ENCODE data around the gene UVRAG.
A peak's percentile ranks its signal among the peaks of the same experiment; 100 is the strongest.

UVRAG gene

DNA sequence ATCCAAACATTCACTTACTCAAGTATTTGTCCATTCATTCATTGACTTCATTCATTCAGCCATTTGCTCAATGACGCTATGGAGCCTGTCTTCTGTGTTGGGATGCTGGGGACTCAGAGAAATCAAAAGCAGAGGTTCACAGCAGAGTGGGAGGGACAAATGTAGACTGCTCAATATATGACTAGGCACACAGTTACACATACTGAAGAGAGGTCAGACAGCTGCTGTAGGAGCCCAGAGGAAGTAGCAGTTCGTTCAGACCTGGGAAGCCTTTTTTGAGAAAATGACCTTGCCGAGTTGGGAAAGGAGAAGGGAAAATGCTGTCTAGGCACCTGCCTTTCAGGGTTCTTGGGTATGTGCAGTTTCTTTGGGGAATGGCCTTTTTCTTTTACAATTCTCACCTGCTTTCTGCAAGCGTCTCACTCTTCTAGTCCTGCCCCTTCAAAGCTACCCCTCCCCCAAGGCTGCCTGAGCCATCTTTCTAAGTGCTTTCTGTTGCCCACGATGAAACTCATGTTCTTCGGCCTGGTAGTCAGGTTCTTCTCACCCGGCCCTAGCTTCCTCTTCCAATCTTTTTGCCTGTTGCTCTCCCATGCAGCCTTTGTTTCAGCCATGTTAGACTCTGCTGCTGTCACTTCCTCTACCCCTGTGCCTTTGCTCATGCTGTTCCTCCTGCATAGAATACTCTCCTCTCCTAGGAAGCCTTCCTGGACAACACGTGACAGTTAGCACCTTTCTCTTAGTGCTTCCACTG, 4.2 kb upstream of the UVRAG start:
- no peak for DNase-seq

DNA sequence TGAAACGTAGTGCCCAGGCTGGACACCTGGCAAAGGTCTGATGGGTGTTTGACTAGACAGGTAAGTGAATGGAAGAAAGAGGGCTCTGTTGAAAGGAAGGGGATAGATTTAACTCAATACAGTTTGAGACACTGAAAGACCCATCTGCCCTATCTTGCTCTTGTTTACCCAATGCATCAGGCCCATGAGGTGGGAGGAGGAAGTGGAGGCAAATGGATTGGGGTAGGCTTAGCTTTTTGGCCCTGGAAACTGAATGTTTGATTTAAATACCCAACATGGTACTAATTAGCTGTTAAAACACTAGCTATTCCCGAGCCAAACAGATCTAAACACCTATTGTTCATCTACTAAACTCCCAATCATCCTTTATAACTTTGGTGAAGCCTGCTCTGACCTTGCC, 3.5 kb upstream of the UVRAG start:
- DNase-seq: no peak

DNA sequence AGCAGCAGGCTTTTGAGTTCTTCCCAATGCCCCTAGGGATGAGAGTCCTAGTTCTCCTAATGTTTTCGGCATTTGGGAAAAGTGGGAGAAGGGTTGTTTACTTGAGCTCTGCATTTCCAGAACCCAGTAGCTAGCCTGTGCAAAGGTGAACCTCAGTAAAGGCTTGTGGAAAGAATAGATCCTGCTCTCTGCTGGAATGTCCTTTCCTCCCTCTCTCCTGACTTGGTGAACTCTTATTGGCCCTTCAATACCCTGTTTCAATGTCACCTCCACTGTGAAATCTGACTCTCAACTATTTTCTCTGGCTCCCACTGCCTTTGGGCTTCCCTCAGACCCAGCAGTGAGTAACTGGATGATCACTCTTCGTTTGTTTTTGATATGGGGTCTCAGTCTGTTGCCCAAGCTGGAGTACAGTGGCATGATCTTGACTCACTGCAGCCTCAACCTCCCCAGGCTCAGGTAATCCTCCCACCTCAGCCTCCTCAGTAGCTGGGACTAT, 2.4 kb upstream of the UVRAG start:
- DNase-seq: no peak

DNA sequence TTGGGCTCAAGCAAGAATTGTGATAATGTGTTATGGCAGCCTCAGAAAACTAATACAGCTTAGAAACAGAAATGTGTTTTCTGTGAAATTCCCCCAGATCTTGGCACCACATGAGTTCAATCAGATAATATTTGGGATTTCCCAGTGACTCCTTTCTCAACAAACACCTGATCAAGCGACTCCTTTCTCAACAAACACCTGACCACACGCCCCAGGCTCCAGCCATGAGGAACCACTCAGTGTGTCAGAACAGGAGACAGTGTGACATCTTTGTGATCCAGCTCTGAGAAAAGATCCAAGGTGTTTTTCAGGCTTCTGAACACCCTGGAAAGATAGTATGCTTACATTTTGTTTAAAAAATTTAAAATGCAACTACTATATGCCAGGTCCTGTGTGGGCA, 1.9 kb upstream of the UVRAG start:
- DNase-seq: no peak

DNA sequence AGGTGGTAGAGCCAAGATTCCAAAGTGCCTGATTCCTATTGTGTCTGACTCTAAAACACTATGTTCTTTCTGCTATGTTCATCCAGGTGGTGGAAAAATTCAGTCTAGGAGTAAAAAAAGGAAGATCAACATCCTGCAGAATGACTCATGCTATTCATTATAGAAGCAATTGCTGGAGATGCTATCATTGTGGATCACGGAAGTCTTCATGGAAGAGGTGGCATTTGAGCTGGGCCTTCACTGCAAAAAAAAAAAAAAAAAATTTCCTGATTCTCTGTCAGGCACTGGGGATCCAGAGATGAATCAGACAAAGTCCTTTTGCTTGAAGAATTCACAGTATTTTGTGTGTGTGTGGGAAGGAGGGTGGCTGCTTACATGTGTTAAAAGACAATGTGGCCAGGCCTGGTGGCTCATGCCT, 1.4 kb upstream of the UVRAG start:
- peak; percentile 5 for DNase-seq

DNA sequence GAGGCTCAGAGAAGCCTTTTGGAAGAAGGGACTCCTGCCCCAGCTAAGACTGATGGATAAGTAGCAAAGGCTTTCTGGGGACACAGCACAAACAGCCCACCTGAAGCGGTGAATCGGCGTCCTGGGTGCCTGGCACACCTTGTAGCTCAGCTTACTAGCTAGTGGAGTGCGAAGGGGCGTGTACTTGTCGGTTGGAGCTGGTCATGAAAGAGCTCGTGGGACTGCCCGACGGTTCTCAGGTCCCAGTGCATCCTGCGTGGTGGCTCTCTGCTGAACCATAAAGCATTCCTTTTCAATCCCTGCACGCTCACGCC, 690 bp upstream of the UVRAG start:
- DNase-seq: no peak

DNA sequence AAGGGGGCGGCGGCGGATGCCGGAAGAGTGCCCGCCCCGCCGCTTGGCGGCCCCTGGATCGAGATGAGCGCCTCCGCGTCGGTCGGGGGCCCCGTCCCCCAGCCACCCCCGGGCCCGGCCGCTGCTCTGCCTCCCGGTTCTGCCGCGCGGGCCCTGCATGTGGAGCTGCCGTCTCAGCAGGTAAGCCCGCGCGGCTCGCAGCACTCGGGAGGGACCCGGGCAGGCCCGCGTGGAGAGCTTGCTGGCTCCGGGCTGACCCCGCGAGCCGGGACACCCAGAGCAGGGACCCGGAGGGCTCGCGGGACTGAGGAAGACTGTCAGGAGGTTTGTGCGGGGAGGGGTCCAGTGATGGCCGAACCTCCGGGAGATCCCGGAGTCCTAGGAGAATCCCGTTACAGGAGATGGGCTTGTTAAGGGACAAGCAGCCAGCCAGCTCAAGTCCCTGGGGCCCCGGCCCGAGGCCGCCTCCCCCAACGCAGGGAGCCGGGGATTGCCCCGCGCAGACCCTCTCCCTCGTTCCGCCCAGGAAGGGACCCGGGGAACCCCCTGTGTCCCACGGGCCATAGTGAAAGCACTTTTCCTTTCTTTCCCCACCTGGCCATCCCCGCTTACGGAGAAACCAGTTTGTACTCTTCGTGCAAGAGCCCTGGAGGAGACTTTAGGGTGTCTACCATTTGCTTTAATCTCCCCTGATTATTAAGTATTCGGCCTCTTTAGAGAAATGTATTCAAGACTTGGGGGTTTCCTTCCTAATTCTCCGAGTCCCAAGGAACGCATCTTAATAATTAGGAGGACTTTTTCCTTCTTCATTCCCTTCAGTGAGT, 547 bp downstream of the UVRAG start:
- peak; percentile 34 for DNase-seq

DNA sequence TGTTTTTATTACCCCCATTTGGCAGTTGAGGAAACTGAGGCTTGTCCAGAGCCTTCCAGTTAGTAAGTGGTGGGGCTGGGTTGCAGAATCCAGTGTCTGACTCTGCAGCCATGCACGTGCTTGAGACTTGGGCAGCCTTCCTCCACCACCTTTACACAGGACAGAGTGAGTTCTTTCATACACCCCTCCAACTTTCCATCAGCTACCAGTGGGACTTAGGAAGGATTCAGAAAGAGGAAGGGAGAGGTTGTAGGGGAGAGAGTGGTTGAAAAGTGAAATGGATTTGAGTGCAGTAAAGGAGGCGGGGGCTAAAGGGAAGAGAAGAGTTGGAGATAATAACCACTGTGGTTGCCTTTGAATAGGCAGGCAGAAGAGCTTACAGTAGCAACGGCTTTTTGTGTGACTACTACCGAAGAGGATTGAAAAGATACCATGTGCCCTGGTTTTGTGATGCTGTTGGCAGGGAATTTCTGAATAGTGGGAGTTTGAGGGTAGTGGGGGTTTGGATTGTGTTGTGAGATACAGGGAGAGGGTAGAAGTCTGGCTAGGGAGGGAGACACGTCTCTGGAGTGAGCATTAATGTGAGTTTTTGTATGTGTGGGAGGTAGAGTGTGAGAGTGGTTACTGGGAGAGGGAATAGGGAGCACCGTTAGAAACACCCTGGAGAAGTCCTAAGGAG, 1.7 kb downstream of the UVRAG start:
- no peak for DNase-seq

DNA sequence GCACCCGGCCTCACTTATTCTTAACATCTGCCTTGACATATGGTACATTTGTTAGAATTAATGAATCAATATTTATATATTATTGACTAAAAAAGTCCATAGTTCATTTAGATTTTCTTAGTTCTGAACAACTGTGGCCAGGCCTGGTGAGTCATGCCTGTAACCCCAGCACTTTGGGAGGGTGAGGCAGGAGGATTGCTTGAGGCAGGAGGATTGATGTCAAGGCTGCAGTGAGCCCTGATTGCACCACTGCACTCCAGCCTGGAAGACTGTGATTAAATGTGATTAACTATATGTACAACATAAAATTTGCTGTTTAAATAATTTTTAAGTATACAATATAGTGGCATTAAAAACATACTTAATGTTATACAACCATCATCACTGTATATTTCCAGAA, 5.6 kb downstream of the UVRAG start:
- DNase-seq: no peak

DNA sequence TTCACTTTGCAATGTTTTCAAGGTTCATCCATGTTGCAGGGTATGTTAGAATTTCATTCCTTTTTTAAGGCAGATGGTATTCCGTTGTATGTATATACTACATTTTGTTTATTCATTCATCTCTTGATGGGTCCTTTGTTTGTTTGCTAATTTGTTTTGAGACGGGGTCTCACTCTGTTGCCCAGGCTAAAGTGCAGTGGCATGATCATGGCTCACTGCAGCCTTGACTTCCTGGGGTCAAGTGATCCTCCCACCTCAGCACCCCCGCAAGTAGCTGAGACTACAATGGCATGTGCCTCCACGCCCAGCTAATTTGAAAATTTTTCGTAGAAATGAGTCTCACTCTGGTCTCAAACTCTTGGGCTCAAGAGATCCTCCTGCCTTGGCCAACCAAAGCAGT, 6.2 kb downstream of the UVRAG start:
- no peak for DNase-seq

DNA sequence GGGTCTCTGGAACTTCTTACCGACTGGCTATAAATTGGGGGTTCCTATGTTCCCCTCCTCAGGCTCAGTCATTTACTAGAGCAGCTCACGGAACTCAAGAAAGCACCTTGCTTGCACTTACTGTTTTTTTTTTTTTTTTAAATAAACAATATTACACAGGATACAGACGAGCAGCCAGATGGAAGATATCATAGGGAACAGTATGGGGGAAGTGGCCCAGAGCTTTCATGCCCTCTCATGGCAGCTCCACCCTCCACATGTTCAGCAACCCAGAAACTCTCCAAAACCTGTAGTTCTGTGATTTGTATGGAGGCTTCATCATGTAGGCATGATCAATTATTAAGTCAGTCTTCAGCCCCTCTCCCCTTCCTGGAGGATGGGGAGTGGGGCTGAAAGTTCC, 7.5 kb downstream of the UVRAG start:
- DNase-seq: no peak

DNA sequence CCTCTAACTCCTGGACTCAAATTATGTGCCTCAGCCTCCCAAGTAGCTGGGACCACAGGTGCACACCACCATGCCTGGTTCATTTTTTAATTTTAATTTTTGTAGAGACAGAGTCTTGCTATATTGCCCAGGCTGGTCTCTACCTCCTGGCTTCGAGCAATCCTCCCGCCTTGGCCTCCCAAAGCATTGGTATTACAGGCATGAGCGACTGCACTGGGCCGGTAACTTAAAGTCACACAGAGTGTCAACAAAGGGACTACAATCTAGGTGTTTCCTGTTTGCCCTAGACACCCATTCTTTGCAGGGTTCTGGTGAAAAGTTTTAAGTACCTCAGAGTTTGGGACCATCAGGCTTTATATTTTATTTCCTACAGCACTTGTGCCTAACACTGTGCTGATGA, 8.4 kb downstream of the UVRAG start:
- DNase-seq: no peak

DNA sequence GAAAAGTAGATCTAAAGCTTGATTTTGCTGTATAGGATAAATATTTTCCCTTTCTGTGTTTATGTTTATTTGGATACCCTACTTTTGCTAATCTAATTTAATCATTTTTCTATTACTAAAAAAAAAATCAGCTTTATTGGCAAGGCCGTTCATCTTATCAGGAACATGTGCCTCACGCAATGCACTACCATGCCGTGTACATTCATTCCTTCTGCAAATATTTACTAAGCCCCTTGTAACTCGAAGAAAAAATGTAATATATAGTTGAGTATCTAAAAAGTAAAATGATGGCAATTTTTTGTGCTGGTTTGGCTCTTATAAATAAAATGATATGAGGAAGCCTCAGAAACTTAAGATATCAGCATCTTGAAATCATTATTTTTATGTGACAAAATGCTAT, 8.9 kb downstream of the UVRAG start:
- no peak for DNase-seq

DNA sequence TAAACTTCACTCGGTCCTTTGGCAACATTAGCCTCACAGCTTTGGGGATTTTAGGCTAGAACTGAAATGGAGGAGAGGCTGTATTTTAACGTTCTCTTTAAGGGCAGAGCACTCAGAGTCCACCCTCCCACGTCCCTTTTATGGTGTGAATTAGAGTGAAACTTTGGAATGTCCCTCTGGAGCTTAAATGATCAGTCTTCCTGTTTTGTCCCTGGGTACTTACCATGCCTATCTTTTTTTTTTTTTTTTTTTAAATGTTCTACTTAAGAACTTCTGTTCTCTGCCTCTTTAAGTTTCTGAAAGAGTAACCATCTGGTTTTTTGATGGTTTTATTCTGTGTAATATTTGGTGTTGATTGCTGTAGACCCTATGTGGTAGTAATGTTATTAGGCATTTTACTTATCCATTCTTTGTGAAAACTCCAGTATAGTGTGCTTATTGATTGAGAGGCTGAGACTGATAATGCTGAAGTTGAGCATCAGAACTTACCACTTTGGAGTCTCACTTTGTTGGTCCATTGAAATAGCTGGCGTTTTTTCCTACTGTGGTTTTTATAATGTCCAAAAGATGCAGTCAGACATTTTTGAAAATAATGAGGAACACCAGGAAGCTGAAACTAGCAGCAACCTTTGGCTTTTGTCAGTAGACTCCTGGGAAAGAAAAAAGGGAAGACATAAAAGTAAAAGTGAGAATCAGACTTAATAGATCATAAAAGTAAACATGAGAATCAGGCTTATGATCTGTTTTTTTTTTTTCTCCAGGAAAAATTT, 11.6 kb downstream of the UVRAG start:
- DNase-seq: no peak

DNA sequence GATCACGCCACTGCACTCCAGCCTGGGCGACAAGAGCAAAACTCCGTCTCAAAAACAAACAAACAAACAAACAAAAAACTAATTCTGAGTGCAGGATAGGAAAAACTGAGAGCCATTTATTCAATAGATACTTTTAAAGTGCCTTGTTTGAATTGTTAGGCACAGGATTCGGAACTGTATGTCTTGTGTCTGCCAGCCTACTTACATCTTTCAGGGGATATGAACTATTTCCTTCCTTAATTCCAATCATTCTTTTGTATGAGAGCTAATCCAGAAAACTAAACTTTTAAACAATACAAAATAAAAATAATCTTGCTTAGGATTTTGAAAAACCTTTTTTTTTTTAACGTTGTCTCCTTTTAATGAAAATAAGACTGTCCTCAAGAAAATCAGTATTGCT, 12.6 kb downstream of the UVRAG start:
- no peak for DNase-seq

DNA sequence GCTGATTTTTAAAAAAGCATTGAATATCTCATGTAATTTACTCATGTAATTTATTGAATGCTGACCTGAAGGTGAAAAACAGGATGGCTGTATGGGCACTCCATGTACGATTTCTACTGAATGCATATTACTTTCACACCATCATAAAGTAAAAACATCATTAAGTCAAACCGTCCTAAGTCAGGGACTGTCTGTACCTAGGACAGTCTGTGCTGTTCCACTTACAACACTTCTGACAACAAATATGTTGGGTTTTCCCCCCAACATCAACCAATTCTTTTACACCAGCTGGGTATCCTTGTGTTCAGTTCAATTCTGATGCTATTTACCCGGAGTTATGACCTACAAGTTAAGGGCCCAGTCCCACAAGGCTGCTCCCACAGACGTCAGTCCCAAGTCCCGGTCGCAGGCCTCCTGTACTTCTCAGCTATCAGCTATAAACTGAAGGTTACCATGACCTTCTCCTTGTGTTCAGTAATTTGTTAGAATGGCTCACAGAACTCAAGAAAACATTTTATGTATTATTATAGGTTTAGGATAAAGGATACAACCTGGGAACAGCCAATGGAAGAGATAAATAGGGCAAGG, 17.0 kb downstream of the UVRAG start:
- DNase-seq: no peak

DNA sequence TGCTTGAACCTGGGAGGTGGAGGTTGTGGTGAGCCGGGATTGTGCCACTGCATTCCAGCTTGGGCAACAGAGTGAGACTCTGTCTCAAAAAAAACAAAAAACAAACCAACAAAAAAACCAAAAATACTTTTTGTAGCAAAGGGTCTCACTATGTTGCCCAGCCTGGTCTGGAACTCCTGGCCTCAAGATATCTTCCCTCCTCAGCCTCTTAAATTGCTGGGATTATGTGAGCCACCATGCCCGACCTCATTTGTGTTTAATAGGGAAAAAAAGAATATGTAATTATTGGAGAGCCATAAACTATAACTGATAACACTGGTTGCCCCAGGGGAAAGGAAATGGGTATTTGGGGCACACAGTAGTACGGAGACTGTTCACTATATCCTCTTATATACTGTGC, 19.7 kb downstream of the UVRAG start:
- no peak for DNase-seq

DNA sequence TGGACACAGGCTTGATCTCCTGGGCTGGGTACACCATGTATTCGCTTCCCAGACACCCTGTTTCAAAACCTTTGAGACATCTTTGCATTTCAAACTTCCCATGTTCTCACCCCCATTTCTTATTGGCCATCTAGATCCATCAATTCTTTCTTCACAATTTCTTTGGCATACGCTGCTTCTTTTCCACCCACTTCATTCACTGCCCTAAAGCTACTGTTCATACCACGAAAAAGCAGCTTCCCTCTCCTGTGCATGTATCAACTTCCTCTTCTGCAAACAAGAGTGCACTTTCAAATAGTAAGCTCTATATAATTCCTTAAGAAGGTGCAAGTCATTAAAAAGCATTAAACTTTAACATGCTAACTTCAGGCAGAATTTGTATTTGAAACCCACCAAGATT, 21.4 kb downstream of the UVRAG start:
- DNase-seq: no peak

DNA sequence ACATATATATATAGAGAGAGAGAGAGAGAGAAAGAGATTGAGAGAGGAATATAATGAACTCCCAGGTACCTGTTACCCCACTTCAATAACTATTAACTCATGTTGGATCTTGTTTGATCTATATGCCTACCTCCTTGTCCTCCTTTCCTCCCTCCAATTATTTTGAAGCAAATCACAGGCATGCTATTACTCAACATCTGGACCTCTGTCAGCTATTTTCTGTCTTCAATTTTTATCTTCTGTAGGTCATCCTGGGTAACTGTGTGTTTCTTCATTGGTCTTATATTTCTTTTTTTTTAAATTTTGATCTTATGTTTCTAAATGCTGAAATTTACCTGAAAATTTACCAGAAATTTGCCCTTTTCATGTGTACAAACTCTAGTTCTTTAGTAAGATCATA, 24.8 kb downstream of the UVRAG start:
- no peak for DNase-seq

DNA sequence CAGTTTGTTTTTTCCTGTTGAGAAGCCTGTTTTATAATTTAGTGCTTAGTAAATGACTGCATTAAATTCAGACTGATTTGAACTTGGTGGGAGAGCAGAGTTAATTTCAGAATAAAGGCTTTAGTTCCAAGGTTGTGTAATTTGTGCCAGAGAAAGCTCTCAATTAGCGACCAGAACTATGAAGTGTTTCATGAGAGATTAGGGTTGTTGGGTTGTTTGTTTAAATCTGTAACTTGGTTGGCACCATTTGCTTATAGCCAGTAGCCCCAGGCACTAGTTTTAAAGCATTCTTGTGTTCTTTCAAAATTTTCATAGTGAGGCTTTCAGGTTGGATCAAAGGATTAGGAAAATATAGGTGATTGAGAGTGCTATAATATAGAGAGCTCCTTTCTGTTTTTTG, 25.5 kb downstream of the UVRAG start:
- DNase-seq: no peak

DNA sequence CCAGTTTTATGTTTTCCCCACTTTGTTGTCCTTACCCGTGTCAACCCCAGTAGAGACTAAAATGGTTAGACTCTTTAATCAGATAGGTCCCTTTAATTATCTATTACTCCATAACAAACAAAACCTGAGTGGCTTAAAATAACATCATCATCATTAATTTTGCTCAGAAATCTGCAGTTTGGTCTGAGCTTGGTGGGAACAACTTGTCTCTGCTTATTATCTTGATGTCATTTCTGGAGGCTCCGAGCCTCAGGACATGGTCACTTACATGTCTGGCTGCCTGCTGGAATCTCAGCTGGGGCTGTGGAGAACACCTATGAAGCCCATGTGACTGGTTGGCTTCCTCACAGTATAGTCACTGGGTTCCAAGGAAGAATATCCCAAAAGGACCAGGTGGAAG, 26.7 kb downstream of the UVRAG start:
- DNase-seq: no peak

DNA sequence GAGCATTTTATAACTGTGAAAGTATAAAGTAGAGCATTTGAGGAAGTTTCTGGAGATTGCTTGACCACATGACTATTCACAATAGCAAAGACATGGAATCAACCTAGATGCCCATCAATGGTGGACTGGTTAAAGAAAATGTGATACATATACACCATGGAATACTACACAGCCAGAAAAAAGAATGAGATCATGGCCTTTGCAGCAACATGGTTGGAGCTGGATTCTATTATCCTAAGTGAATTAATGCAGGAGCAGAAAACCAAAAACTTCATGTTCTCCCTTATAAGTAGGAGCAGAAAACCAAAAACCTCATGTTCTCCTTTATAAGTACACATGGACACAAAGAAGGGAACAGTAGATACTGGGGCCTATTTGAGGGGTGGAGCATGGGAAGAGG, 30.3 kb downstream of the UVRAG start:
- no peak for DNase-seq

DNA sequence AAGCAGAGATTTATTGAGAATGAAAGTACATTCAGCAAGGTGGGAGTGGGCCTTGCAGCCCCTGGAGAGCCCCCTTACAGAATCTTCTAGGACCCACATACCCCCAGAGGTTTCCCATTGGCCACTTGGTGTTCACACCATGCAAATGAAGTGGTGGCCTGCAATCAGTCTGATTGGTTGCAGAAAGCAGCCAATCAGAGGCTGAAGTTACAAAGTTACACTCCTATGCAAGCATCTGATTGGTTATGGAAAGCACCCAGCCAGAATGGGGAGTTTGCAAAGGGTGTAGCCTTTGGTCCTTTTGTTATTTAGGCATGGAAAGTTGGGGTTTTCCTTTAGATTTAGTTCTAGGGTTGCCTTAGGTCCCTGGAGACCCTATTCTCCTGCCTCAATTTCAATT, 34.9 kb downstream of the UVRAG start:
- DNase-seq: no peak
